ENCODE measurements around the gene SCN11A. TPM values are rescaled to one million over a fixed set of nuclear protein-coding genes. Genes with fewer than 3 reads are reported as not detected.

The SCN11A gene
- total and polyA plus RNA-seq, 7 donors = under 0.01 to 3.0 (median 1.2) TPM; not detected in 1

DNA sequence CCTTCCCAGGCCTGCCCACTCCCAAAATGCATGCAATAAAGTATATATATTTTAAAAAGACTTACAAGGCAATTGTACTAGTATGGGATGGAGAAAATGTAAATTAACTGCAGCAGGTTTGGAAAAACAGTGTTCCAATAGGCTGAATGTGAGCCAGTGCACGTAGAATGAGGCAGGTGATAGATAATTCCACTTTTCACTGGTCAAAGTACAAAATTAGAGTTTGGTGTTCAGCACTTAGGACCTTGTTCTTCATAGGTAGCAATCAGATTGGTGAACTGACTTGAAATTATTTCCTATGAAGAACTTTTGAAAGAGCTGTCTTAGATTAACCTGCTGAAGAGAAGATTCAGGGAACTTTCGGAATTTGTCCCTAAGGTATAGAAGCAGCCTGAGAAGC lies 2.0 kb upstream of the SCN11A start:
- Histone ChIP-seq H3K36me3 (peaks cover 0 to 4% (median 0%) of the 10 kb centered on the region in 4 donors), H3K4me3 (no peak overlapping the region), H3K4me1 (peaks cover 0 to 20% (median 16%) of the 10 kb centered on the region in 4 donors), H3K9me3 (no peaks in the 10 kb centered on the region), H3K27ac (no peak overlapping the region), H3K27me3 (no peaks in the 10 kb centered on the region)
- DNase-seq = no peak
- 58 to 87% methylated on average over 2 of the region's 2 CpGs for WGBS, 2 donors
- no peak for TF ChIP-seq POLR2A (IDR thresholded peaks at IDR 0.05)
- TF ChIP-seq POLR2AphosphoS5 (IDR thresholded peaks at IDR 0.05) = no peak
- no peak for TF ChIP-seq EP300 (IDR thresholded peaks at IDR 0.05)
- TF ChIP-seq, protein P1, sequence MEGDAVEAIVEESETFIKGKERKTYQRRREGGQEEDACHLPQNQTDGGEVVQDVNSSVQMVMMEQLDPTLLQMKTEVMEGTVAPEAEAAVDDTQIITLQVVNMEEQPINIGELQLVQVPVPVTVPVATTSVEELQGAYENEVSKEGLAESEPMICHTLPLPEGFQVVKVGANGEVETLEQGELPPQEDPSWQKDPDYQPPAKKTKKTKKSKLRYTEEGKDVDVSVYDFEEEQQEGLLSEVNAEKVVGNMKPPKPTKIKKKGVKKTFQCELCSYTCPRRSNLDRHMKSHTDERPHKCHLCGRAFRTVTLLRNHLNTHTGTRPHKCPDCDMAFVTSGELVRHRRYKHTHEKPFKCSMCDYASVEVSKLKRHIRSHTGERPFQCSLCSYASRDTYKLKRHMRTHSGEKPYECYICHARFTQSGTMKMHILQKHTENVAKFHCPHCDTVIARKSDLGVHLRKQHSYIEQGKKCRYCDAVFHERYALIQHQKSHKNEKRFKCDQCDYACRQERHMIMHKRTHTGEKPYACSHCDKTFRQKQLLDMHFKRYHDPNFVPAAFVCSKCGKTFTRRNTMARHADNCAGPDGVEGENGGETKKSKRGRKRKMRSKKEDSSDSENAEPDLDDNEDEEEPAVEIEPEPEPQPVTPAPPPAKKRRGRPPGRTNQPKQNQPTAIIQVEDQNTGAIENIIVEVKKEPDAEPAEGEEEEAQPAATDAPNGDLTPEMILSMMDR (IDR thresholded peaks at IDR 0.05) = no peak
- intact Hi-C loops (cut with DNase I) = loop anchor here (5.0 to 10.0 kb wide), 3 partner anchors 54 to 1401 kb away; partner anchors contain the start of genes ACVR2B, GORASP1, RPL14 and TTC21A

DNA sequence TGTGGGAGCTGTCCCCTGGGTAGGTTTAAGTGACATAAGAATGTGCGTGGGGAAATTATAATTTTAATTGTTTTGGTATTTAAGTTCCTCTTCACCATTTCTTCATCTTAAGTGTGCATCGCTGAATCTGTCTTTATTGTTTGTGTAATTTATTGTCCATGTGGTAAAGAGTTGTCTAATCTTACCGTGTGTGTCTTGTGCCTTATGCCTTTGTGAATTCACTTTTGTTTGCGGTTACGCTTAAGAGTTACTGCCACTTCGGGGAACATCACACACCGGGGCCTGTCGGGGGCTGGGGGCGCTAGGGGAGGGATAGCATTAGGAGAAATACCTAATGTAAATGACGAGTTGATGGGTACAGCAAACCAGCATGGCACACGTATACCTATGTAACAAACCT lies 839 bp upstream of the SCN11A start:
- no peak for DNase-seq
- H3K4me3 ChIP-seq = peak overlapping the region; percentile 92 to 99 (median 95)
- TF ChIP-seq POLR2AphosphoS5 (IDR thresholded peaks at IDR 0.05) (no peak), EP300 (IDR thresholded peaks at IDR 0.05) (no peak), POLR2A (IDR thresholded peaks at IDR 0.05) (no peak)
- TF ChIP-seq, protein P1 (IDR thresholded peaks at IDR 0.05) = no peak
- H3K27ac ChIP-seq = peak overlapping the region in 3 of 4 donors; percentile 84 to 91 (median 88)
- H3K9me3 ChIP-seq = no peaks in the 10 kb centered on the region
- no peaks in the 10 kb centered on the region for H3K27me3 ChIP-seq
- H3K36me3 ChIP-seq = peaks cover 0 to 4% (median 0%) of the 10 kb centered on the region in 4 donors
- intact Hi-C loops (cut with DNase I) = loop anchor here (5.0 to 10.0 kb wide), 3 partner anchors 55 to 1402 kb away; partner anchors contain the start of genes ACVR2B, GORASP1, RPL14 and TTC21A
- 1 to 2% methylated on average over 11 of the region's 11 CpGs for WGBS, 2 donors
- peaks cover 0 to 20% (median 16%) of the 10 kb centered on the region in 4 donors for H3K4me1 ChIP-seq

DNA sequence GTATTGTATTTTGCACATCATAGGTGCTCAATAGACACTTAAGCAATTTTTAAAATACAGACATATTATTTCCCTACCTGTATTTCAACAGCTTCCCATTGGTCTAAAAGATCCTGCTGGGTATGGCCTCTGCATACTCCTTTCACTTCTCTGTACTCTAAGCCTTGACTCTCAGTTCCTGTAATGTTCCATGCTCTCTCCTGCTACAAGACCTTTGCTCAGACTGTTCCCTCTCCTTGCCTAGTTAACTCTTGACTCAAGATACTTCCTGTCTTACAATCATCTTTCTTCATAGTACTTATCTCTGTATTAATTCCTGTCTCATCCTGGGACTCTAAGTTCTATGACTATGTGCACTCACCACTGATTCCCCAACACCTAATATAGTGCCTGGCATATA lies 1.7 kb downstream of the SCN11A start:
- Histone ChIP-seq H3K36me3 (peaks cover 0 to 4% (median 0%) of the 10 kb centered on the region in 4 donors), H3K27me3 (no peaks in the 10 kb centered on the region), H3K4me3 (no peak overlapping the region), H3K4me1 (peaks cover 0 to 20% (median 16%) of the 10 kb centered on the region in 4 donors), H3K27ac (no peak overlapping the region), H3K9me3 (no peaks in the 10 kb centered on the region)
- TF ChIP-seq, protein P1 (IDR thresholded peaks at IDR 0.05) = no peak
- no peak for TF ChIP-seq POLR2A (IDR thresholded peaks at IDR 0.05)
- no peak for TF ChIP-seq POLR2AphosphoS5 (IDR thresholded peaks at IDR 0.05)
- no peak for TF ChIP-seq EP300 (IDR thresholded peaks at IDR 0.05)
- DNase-seq = no peak
- intact Hi-C loops (cut with DNase I) = loop anchor here (5.0 to 10.0 kb wide), 3 partner anchors 57 to 1405 kb away; partner anchors contain the start of genes ACVR2B, GORASP1, RPL14 and TTC21A

DNA sequence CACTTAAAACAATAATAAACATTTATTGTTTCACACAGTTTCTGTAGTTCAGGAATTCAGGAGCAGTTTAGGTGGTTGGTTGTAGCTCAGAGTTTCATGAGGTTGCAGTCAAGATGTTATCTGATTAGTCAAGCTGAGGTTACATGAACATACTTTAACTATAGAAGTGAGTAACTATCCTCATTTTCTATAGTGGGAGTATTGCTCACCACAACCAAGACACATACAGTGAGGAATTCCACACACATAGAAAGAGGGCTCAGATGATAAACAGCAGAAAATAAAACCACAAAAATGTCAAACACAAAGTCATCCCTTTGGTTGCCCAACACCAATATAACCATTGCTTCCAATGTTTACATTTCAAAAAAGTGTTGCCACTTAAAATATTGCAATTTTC lies 13.6 kb downstream of the SCN11A start:
- no peak overlapping the region for H3K27ac ChIP-seq
- H3K4me1 ChIP-seq = no peaks in the 10 kb centered on the region
- H3K27me3 ChIP-seq = no peaks in the 10 kb centered on the region
- H3K9me3 ChIP-seq = peaks cover 0 to 2% (median 0%) of the 10 kb centered on the region in 4 donors
- H3K36me3 ChIP-seq = no peaks in the 10 kb centered on the region
- DNase-seq = no peak
- no peak for TF ChIP-seq POLR2AphosphoS5 (IDR thresholded peaks at IDR 0.05)
- TF ChIP-seq POLR2A (IDR thresholded peaks at IDR 0.05) = no peak
- no peak for TF ChIP-seq EP300 (IDR thresholded peaks at IDR 0.05)
- TF ChIP-seq, protein P1 (IDR thresholded peaks at IDR 0.05) = no peak
- intact Hi-C loops (cut with DNase I) = no loop called here
- no peak overlapping the region for H3K4me3 ChIP-seq

DNA sequence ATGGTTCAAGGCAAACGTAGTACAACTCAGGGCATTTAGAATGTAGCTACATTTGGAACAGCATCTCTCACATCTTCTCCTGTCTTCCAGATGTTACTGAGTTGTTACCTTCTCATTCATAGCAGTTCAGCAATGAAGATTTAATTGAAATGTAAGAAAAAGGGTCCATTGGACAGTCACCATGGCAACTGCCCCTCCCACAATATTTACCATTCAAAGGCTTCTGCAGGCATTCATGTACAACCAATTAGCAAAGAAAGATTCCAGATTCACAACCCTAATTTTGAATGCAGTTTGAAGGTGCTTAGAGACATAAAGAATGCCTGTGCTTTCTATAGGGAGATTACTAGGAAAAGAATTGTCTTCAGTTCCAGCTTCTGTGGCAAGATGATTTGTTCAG lies 22.2 kb downstream of the SCN11A start:
- no peaks in the 10 kb centered on the region for H3K27me3 ChIP-seq
- intact Hi-C loops (cut with DNase I) = no loop called here
- no peak for DNase-seq
- WGBS, 2 donors = 96 to 98% methylated on average over 1 of the region's 1 CpG
- H3K9me3 ChIP-seq = no peaks in the 10 kb centered on the region
- no peaks in the 10 kb centered on the region for H3K4me1 ChIP-seq
- no peaks in the 10 kb centered on the region for H3K36me3 ChIP-seq
- TF ChIP-seq POLR2A (IDR thresholded peaks at IDR 0.05) = no peak
- TF ChIP-seq, protein P1 (IDR thresholded peaks at IDR 0.05) = no peak
- no peak for TF ChIP-seq POLR2AphosphoS5 (IDR thresholded peaks at IDR 0.05)
- H3K27ac ChIP-seq = no peak overlapping the region
- H3K4me3 ChIP-seq = no peak overlapping the region

Data from sigmoid colon (tissue), 7 donors.